ENCODE measurements around the gene SMIM12.
A peak's percentile ranks its signal among the peaks of the same experiment; 100 is the strongest.
"Not testable (repeated sequence)": the region's sequence is repeated elsewhere in the genome, so short reads cannot be mapped to it uniquely, and the experiment has no call there.

SMIM12 gene

GRCh38 chr1:34843392-34844251 lies 15.9 kb downstream of the SMIM12 start:
- DNase-seq (ENCODE audit: low spot score) = no peak

- no peak for DNase-seq (ENCODE audit: low spot score)
Observed at GRCh38 chr1:34842952-34843371, 16.6 kb downstream of the SMIM12 start.

- DNase-seq (ENCODE audit: low spot score) = no peak
Observed at GRCh38 chr1:34842073-34842472, 17.5 kb downstream of the SMIM12 start.

- DNase-seq (ENCODE audit: low spot score) = no peak
Observed at GRCh38 chr1:34840426-34840825, 19.1 kb downstream of the SMIM12 start.

GRCh38 chr1:34839526-34840305 lies 19.8 kb downstream of the SMIM12 start:
- DNase-seq (ENCODE audit: low spot score) = no peak

- DNase-seq (ENCODE audit: low spot score) = no peak
Observed at GRCh38 chr1:34833711-34834110, 25.8 kb downstream of the SMIM12 start.

- no peak for DNase-seq (ENCODE audit: low spot score)
Observed at GRCh38 chr1:34831721-34832246, 27.8 kb downstream of the SMIM12 start.

- no peak for DNase-seq (ENCODE audit: low spot score)
Observed at GRCh38 chr1:34829250-34829649, 30.3 kb downstream of the SMIM12 start.

GRCh38 chr1:34828611-34829010 lies 30.9 kb downstream of the SMIM12 start:
- DNase-seq (ENCODE audit: low spot score) = no peak

GRCh38 chr1:34827341-34827941 lies 32.1 kb downstream of the SMIM12 start:
- DNase-seq (ENCODE audit: low spot score) = no peak

- DNase-seq (ENCODE audit: low spot score) = peak; percentile 35
Observed at GRCh38 chr1:34825455-34826091, 34.0 kb downstream of the SMIM12 start.

- no peak for DNase-seq (ENCODE audit: low spot score)
Observed at GRCh38 chr1:34824817-34825454, 34.6 kb downstream of the SMIM12 start.

- no peak for DNase-seq (ENCODE audit: low spot score)
Observed at GRCh38 chr1:34822202-34822601, 37.3 kb downstream of the SMIM12 start.

- not testable (repeated sequence) for DNase-seq (ENCODE audit: low spot score)
Observed at GRCh38 chr1:34818862-34819261, 40.7 kb downstream of the SMIM12 start.

- DNase-seq (ENCODE audit: low spot score) = no peak
Observed at GRCh38 chr1:34816778-34817177, 42.8 kb downstream of the SMIM12 start.

GRCh38 chr1:34816332-34816731 lies 43.2 kb downstream of the SMIM12 start:
- DNase-seq (ENCODE audit: low spot score) = no peak

GRCh38 chr1:34810781-34811180 lies 48.8 kb downstream of the SMIM12 start:
- DNase-seq (ENCODE audit: low spot score) = not testable (repeated sequence)

- no peak for DNase-seq (ENCODE audit: low spot score)
Observed at GRCh38 chr1:34808051-34808810, 51.3 kb downstream of the SMIM12 start.

GRCh38 chr1:34806396-34806795 lies 53.2 kb downstream of the SMIM12 start:
- no peak for DNase-seq (ENCODE audit: low spot score)

GRCh38 chr1:34803770-34804169 lies 55.8 kb downstream of the SMIM12 start:
- DNase-seq (ENCODE audit: low spot score) = no peak

Measured in HuH-7.5 (cell line).